Left ventricle myocardium superior (tissue), 1 donor: ENCODE data around the gene ZDHHC21. TPM values are rescaled to one million over a fixed set of nuclear protein-coding genes. Genes with fewer than 3 reads are reported as not detected.

Experiments used
- ATAC-seq: fragments of 200-7000 bp; cut with Tn5 transposase; one replicate; pipeline ENCODE4 v1.9.1; 2020; ENCODE audit warnings: mild to moderate bottlenecking, moderate library complexity
- DNase-seq: peaks from one replicate; pipeline ENCODE4 v3.0.0-alpha.2; 2020
- intact Hi-C: fragments of 100-400 bp; cut with micrococcal nuclease; formaldehyde crosslinking; loops from one replicate; pipeline ENCODE4 v1.11.0; 2022
- total RNA-seq: library from RNA; stranded (reverse); fragmentation: NEBNext Ultra II Directional; extraction: Animal tissue kit (Norgen Biotek cat#: 25700); gene quantifications from one replicate; pipeline ENCODE4 v1.2.1, GENCODE V29; 2021
- donor health status: DM: no; HTN: yes; CAD: no; lungs with severe emphysema.

ZDHHC21 gene
- total RNA-seq, 1 donor from 2014 or later = 7.2 TPM

GRCh38 chr9:14561929-14562405, 131.3 kb downstream of the ZDHHC21 start:
- ATAC-seq (no peak), DNase-seq (no peak)
- intact Hi-C loops = no loop called here

Other genes with a start within 250 kb of the ZDHHC21 start
- not detected for gene CER1, start 29.3 kb upstream of the ZDHHC21 start, total RNA-seq
- 2.7 TPM for gene FREM1, start 217.0 kb upstream of the ZDHHC21 start, total RNA-seq